Activated CD4-positive, alpha-beta T cell treated with anti-CD3 and anti-CD28 coated beads, Interleukin-2, Interleukin-4, amounts not matched to agents 100 ng/mL and 50 ng/mL, durations not matched to agents 16 hours and 8 hours (primary cell): Measurements from ENCODE around the gene SRRD.

ENCODE experiments used
- DNase-seq: peaks from one replicate; pipeline ENCODE4 v3.0.0-alpha.2; 2020; ENCODE audit warnings: low spot score

SRRD gene

GRCh38 chr22:26483043-26483438 lies 636 bp upstream of the SRRD start:
- DNase-seq = no peak

- peak; percentile 30 for DNase-seq
Observed at GRCh38 chr22:26484360-26484706, 656 bp downstream of the SRRD start.

GRCh38 chr22:26485013-26485412 lies 1.3 kb downstream of the SRRD start:
- DNase-seq = no peak

GRCh38 chr22:26485806-26486390 lies 2.2 kb downstream of the SRRD start:
- no peak for DNase-seq

GRCh38 chr22:26486394-26486793 lies 2.7 kb downstream of the SRRD start:
- no peak for DNase-seq

GRCh38 chr22:26487996-26488395 lies 4.3 kb downstream of the SRRD start:
- no peak for DNase-seq

GRCh38 chr22:26489447-26490036 lies 5.9 kb downstream of the SRRD start:
- no peak for DNase-seq

- no peak for DNase-seq
Observed at GRCh38 chr22:26492220-26492619, 8.5 kb downstream of the SRRD start.

- DNase-seq = no peak
Observed at GRCh38 chr22:26494506-26494905, 10.8 kb downstream of the SRRD start.

GRCh38 chr22:26496456-26496855 lies 12.8 kb downstream of the SRRD start:
- no peak for DNase-seq

GRCh38 chr22:26499188-26499703 lies 15.6 kb downstream of the SRRD start:
- DNase-seq = no peak

- DNase-seq = no peak
Observed at GRCh38 chr22:26501996-26502395, 18.3 kb downstream of the SRRD start.

GRCh38 chr22:26502688-26503561 lies 19.2 kb downstream of the SRRD start:
- peak; percentile 56 for DNase-seq

GRCh38 chr22:26503758-26504157 lies 20.1 kb downstream of the SRRD start:
- DNase-seq = no peak

- no peak for DNase-seq
Observed at GRCh38 chr22:26508148-26508547, 24.5 kb downstream of the SRRD start.

- peak; percentile 93 for DNase-seq
Observed at GRCh38 chr22:26512149-26512793, 28.6 kb downstream of the SRRD start, which contains the start of gene TFIP11. TSS of gene TFIP11 (minus strand) at chr22:26512473. CDS start at chr22:26510272, 2,201 bp downstream.

- no peak for DNase-seq
Observed at GRCh38 chr22:26513838-26514237, 30.2 kb downstream of the SRRD start.

- no peak for DNase-seq
Observed at GRCh38 chr22:26514419-26515161, 30.9 kb downstream of the SRRD start.

GRCh38 chr22:26515931-26516330 lies 32.3 kb downstream of the SRRD start:
- no peak for DNase-seq

- DNase-seq = peak; percentile 68
Observed at GRCh38 chr22:26516503-26516902, 32.8 kb downstream of the SRRD start.

- DNase-seq = no peak
Observed at GRCh38 chr22:26517429-26517828, 33.8 kb downstream of the SRRD start.

GRCh38 chr22:26522012-26522411 lies 38.3 kb downstream of the SRRD start:
- DNase-seq = no peak
